GM21360 (cell line): Measurements from ENCODE around the gene PCDHGA1.

ENCODE experiments used
- ATAC-seq: cut with Tn5 transposase; IDR thresholded peaks from one replicate; pipeline ENCODE4 v1.9.1; 2021; ENCODE audit warnings: mild to moderate bottlenecking, moderate library complexity; ENCODE audit not compliant: unreplicated experiment

Gene PCDHGA1

GRCh38 chr5:141490271-141490670, 160.0 kb downstream of the PCDHGA1 start:
- no peak for ATAC-seq

- no peak for ATAC-seq
Observed at GRCh38 chr5:141490771-141491170, 160.5 kb downstream of the PCDHGA1 start.

- ATAC-seq: peak; percentile 21
Observed at GRCh38 chr5:141491323-141492167, 161.2 kb downstream of the PCDHGA1 start.

- ATAC-seq: peak; percentile 48
Observed at GRCh38 chr5:141492168-141492885, 162.0 kb downstream of the PCDHGA1 start.

GRCh38 chr5:141493500-141494422, 163.4 kb downstream of the PCDHGA1 start:
- no peak for ATAC-seq

- no peak for ATAC-seq
Observed at GRCh38 chr5:141494761-141495452, 164.6 kb downstream of the PCDHGA1 start.

- no peak for ATAC-seq
Observed at GRCh38 chr5:141495453-141495811, 165.1 kb downstream of the PCDHGA1 start.

- no peak for ATAC-seq
Observed at GRCh38 chr5:141496038-141496437, 165.7 kb downstream of the PCDHGA1 start.

- ATAC-seq: no peak
Observed at GRCh38 chr5:141501761-141502160, 171.4 kb downstream of the PCDHGA1 start.

GRCh38 chr5:141503681-141504080, 173.4 kb downstream of the PCDHGA1 start:
- no peak for ATAC-seq

GRCh38 chr5:141504216-141504615, 173.9 kb downstream of the PCDHGA1 start:
- no peak for ATAC-seq

- ATAC-seq: no peak
Observed at GRCh38 chr5:141506381-141507155, 176.3 kb downstream of the PCDHGA1 start.

- peak; percentile 39 for ATAC-seq
Observed at GRCh38 chr5:141507387-141508091, 177.2 kb downstream of the PCDHGA1 start.

GRCh38 chr5:141508440-141508797, 178.1 kb downstream of the PCDHGA1 start:
- no peak for ATAC-seq

- peak; percentile 25 for ATAC-seq
Observed at GRCh38 chr5:141508798-141509611, 178.7 kb downstream of the PCDHGA1 start.

- no peak for ATAC-seq
Observed at GRCh38 chr5:141510160-141510559, 179.8 kb downstream of the PCDHGA1 start.

- no peak for ATAC-seq
Observed at GRCh38 chr5:141510850-141511601, 180.7 kb downstream of the PCDHGA1 start.
